ENCODE measurements around the gene LRRC4C. TPM values are rescaled to one million over a fixed set of nuclear protein-coding genes. Genes with fewer than 3 reads are reported as not detected.

The LRRC4C gene
- total RNA-seq, 1 experiment from 2014 or later, result 0.15 TPM

DNA sequence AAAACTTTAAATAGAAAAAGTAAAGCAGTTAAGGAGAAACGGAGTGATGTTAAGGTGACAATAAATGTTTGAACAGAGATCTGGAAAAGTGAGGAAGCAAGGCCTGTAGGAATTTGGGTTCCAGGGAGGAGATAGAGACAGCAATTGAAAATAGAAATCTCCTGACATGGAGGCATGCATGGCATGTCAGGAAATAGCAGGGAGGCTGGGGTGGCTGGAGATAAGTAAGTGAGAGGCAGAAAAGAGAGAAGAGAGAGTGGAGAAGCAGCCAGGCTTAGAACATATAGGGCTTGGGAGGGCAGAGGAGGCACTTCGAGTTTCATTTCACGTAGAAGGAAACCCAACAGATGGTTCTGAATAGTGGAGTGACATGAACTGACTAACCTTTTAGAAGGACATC, 185.5 kb downstream of the LRRC4C start:
- intact Hi-C loops (cut with micrococcal nuclease; ENCODE audit: unreplicated experiment) (no loop called here), in situ Hi-C loops (cut with HindIII; ENCODE audit: low pct_unique_long_range_greater_than_20kb, low sequenced_read_pairs) (no loop called here)
- Histone ChIP-seq H3K36me3 (ENCODE audit: control insufficient read depth, insufficient read depth, low read length) (no peaks in the 10 kb centered on the region), H3K27ac (ENCODE audit: low read length) (no peak overlapping the region), H3K9me3 (ENCODE audit: control insufficient read depth, insufficient read depth, low read depth, low read length) (no peaks in the 10 kb centered on the region), H3K4me1 (ENCODE audit: control insufficient read depth, insufficient read depth, low read length) (no peaks in the 10 kb centered on the region), H3K27me3 (ENCODE audit: control insufficient read depth, insufficient read depth, low read length) (no peaks in the 10 kb centered on the region), H3K4me3 (ENCODE audit: low read depth in 2 of 2, low read length in 2 of 2) (no peak overlapping the region)
- no TSS peak for BruUV-seq (replicated peaks)
- CTCF ChIA-PET, result no interaction called here
- ATAC-seq (no peak), DNase-seq (ENCODE audit: low read depth, low spot score) (no peak)
- TF ChIP-seq TCF7L2 (IDR thresholded peaks at IDR 0.05; ENCODE audit: low read depth, low read length) (no peak), SIN3A (IDR thresholded peaks at IDR 0.05; ENCODE audit: borderline replicate concordance, insufficient read depth, low read depth, low read length) (no peak), POLR2AphosphoS5 (IDR thresholded peaks at IDR 0.05; ENCODE audit: low read depth, low read length) (no peak)
- TF ChIP-seq, protein P1, sequence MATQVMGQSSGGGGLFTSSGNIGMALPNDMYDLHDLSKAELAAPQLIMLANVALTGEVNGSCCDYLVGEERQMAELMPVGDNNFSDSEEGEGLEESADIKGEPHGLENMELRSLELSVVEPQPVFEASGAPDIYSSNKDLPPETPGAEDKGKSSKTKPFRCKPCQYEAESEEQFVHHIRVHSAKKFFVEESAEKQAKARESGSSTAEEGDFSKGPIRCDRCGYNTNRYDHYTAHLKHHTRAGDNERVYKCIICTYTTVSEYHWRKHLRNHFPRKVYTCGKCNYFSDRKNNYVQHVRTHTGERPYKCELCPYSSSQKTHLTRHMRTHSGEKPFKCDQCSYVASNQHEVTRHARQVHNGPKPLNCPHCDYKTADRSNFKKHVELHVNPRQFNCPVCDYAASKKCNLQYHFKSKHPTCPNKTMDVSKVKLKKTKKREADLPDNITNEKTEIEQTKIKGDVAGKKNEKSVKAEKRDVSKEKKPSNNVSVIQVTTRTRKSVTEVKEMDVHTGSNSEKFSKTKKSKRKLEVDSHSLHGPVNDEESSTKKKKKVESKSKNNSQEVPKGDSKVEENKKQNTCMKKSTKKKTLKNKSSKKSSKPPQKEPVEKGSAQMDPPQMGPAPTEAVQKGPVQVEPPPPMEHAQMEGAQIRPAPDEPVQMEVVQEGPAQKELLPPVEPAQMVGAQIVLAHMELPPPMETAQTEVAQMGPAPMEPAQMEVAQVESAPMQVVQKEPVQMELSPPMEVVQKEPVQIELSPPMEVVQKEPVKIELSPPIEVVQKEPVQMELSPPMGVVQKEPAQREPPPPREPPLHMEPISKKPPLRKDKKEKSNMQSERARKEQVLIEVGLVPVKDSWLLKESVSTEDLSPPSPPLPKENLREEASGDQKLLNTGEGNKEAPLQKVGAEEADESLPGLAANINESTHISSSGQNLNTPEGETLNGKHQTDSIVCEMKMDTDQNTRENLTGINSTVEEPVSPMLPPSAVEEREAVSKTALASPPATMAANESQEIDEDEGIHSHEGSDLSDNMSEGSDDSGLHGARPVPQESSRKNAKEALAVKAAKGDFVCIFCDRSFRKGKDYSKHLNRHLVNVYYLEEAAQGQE (IDR thresholded peaks at IDR 0.05; ENCODE audit: insufficient read depth in 1 of 2, low read depth in 2 of 2, low read length in 1 of 2), result no peak
- TF ChIP-seq, protein P2, sequence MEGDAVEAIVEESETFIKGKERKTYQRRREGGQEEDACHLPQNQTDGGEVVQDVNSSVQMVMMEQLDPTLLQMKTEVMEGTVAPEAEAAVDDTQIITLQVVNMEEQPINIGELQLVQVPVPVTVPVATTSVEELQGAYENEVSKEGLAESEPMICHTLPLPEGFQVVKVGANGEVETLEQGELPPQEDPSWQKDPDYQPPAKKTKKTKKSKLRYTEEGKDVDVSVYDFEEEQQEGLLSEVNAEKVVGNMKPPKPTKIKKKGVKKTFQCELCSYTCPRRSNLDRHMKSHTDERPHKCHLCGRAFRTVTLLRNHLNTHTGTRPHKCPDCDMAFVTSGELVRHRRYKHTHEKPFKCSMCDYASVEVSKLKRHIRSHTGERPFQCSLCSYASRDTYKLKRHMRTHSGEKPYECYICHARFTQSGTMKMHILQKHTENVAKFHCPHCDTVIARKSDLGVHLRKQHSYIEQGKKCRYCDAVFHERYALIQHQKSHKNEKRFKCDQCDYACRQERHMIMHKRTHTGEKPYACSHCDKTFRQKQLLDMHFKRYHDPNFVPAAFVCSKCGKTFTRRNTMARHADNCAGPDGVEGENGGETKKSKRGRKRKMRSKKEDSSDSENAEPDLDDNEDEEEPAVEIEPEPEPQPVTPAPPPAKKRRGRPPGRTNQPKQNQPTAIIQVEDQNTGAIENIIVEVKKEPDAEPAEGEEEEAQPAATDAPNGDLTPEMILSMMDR (IDR thresholded peaks at IDR 0.05), result no peak
- POLR2A ChIA-PET, result no interaction called here

DNA sequence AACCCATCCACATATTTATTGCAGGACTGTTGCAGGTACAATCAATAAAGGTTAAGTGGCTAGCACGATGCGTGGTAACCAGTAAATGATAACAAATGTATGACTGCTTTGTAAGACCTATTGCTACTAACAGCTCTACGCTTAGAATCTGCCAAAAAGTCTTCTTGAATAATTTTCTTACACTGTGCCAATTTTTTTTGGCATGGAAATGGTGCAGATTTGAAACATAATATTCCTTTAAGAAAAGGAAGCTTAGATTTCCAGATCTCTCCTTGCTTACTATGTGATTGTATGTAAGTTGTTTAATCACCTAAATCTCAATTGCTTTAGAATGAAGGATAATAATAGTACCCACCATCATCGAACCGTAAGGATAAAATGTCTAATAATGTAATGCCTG, 192.0 kb downstream of the LRRC4C start:
- Histone ChIP-seq H3K27ac (ENCODE audit: low read length) (no peak overlapping the region), H3K4me3 (ENCODE audit: low read depth in 2 of 2, low read length in 2 of 2) (no peak overlapping the region), H3K36me3 (ENCODE audit: control insufficient read depth, insufficient read depth, low read length) (no peaks in the 10 kb centered on the region), H3K9me3 (ENCODE audit: control insufficient read depth, insufficient read depth, low read depth, low read length) (no peaks in the 10 kb centered on the region), H3K27me3 (ENCODE audit: control insufficient read depth, insufficient read depth, low read length) (no peaks in the 10 kb centered on the region), H3K4me1 (ENCODE audit: control insufficient read depth, insufficient read depth, low read length) (no peaks in the 10 kb centered on the region)
- intact Hi-C loops (cut with micrococcal nuclease; ENCODE audit: unreplicated experiment), result no loop called here
- in situ Hi-C loops (cut with HindIII; ENCODE audit: low pct_unique_long_range_greater_than_20kb, low sequenced_read_pairs), result no loop called here
- ChIA-PET POLR2A (no interaction called here), CTCF (no interaction called here)
- BruUV-seq (replicated peaks), result no TSS peak
- DNase-seq (ENCODE audit: low read depth, low spot score) (no peak), ATAC-seq (no peak)
- TF ChIP-seq TCF7L2 (IDR thresholded peaks at IDR 0.05; ENCODE audit: low read depth, low read length) (no peak), SIN3A (IDR thresholded peaks at IDR 0.05; ENCODE audit: borderline replicate concordance, insufficient read depth, low read depth, low read length) (no peak), POLR2AphosphoS5 (IDR thresholded peaks at IDR 0.05; ENCODE audit: low read depth, low read length) (no peak)
- TF ChIP-seq, protein P1 (IDR thresholded peaks at IDR 0.05; ENCODE audit: insufficient read depth in 1 of 2, low read depth in 2 of 2, low read length in 1 of 2), result no peak
- TF ChIP-seq, protein P2 (IDR thresholded peaks at IDR 0.05), result no peak

Measured in Panc1 (cell line).